Diencephalon (tissue), 1 donor: ENCODE results near the gene IL22RA2. TPM values are rescaled to one million over a fixed set of nuclear protein-coding genes. Genes with fewer than 3 reads are reported as not detected.

Experiments used
- total RNA-seq: library from RNA; depleted of rRNA; stranded (reverse); fragments of >200 nt; gene quantifications from one replicate; pipeline ENCODE4 v1.2.3, GENCODE V29; 2014

IL22RA2 gene
- 0.23 TPM for total RNA-seq

GRCh38 chr6:137173501-137173900, at the start of gene IL22RA2:
Gene IL22RA2, minus strand, starts transcription at chr6:137173644. Its CDS starts 11,895 bp downstream, at chr6:137161749.

DNA sequence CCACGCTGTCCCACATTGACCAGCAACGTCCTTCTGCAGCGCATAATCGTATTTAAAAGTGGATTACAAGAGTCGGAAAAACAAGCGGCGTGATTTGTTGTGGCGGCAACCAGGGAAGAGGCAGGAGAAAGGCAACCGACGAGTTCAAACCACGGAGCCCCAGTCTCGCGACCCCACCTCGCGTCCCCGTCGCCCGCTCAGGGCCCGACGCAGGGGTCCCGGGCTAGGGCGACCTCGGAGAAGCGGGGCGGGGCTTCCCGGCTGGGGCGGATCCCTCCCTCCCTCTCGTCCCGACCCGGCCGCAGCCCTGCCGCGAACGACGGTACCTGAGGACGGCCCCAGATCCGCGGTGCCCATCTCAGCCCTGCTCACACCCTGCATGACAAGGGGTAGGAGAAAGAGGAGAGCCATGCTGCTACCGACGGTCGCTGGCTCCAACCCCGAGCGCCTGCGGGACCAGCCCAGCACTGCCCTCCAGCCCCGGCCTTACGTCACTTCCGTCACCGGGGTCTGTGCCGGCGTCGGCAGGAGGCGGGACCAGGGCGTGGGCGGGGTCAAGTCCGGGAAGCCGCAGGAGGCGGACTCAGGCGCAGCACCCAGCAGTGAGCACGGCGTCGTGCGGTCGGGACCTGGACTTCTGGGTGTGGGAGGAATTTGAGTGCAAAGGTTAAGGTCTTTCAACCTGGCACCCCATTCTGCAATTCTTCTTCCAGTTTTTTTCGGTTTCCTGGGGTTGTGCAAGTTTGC, 45.6 kb upstream of the IL22RA2 start, which contains the start of gene IFNGR1:
Gene IFNGR1 (minus strand): TSS at position 469 of the 747 bp plus-strand sequence. CDS start 58 bp downstream, at position 411.

Other genes starting within 250 kb of the IL22RA2 start
- 1.4 TPM for gene IL20RA, start 128.7 kb downstream of the IL22RA2 start, total RNA-seq
- 79.1 TPM for gene IFNGR1, start 45.7 kb upstream of the IL22RA2 start, total RNA-seq